GM19023 (cell line): ENCODE results near the gene SMPDL3B.
"Not testable (repeated sequence)": the region's sequence is repeated elsewhere in the genome, so short reads cannot be mapped to it uniquely, and the experiment has no call there.

Experiments
- ATAC-seq: cut with Tn5 transposase; IDR thresholded peaks from one replicate; pipeline ENCODE4 v1.9.1; 2021; ENCODE audit warnings: mild to moderate bottlenecking, moderate library complexity; ENCODE audit not compliant: unreplicated experiment

SMPDL3B gene

GRCh38 chr1:27967884-27968466 is 33.2 kb downstream of the SMPDL3B start:
- no peak for ATAC-seq

GRCh38 chr1:27968692-27969091 is 33.9 kb downstream of the SMPDL3B start:
- no peak for ATAC-seq

DNA sequence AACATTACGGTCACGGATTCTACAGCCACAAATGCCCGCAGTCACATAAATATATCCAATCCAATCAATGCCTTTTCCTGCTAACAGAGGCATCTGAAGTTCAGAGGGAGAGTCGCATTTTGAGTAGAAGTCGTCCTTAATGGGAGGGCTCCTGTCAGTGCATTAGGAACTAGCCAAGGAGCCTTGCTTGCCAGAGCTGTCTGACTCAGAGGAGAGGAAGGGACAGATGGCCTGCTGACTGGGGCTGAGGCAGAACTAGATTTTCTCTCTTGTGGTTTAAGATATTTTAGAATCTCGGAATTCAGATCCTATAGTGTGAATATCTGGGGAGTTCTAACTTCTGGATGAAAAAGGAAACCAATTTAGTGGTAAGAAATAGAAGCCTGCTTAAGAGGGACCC is 35.6 kb downstream of the SMPDL3B start:
- no peak for ATAC-seq

DNA sequence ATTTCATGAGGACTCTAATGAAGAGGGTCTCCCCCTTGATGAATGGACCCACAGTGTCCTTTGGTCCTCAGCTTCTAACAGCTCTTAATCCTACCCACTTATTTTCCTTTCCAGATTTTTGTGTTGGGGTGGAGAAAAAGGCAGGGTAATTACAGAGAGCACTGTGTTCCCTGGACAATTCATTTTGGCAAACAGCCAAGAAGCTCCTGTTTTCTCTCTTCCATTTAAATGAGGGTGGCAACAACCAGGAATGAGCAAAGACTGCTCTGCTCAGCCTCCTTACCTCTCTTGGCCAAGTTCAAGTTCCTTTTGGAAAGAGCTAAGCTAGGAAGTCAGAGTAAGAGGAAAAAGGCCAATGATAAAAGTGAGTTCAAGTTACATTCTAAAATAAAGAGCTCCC is 36.9 kb downstream of the SMPDL3B start:
- ATAC-seq: no peak

GRCh38 chr1:27972141-27972540 is 37.3 kb downstream of the SMPDL3B start:
- no peak for ATAC-seq

DNA sequence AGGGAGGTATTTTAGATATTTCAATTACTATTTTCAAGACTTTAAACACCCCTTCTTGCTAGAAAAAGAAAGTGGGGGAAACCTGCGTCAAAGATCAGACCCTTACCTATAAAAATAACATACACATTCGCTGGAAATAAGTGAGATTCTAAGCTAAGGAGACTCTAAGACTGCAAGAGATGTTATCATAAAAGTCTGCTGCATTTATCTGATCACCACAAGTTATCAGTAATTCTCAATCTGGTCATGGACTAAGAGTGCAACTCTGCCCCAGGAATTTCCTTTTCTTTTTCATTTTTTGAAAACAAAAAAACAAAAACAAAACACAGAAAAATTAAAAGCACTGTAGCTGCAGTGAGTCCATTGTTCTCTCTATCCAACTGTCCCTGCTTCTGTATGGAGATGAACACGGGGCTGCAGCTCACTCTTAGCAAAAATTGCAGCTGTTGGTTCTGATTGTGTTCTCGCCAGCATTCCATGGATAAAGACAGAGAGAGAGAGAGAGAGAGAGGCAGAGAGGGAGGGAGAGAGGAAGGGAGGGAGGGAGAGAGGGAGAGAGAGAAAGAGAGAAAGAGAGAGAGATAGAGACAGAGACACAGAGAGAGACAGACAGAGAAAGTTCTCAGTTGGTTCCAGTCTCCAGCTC is 39.1 kb downstream of the SMPDL3B start:
- no peak for ATAC-seq

- ATAC-seq: no peak
Measured at GRCh38 chr1:27974417-27974781, 39.6 kb downstream of the SMPDL3B start.

GRCh38 chr1:27979151-27979858 is 44.5 kb downstream of the SMPDL3B start:
- no peak for ATAC-seq

DNA sequence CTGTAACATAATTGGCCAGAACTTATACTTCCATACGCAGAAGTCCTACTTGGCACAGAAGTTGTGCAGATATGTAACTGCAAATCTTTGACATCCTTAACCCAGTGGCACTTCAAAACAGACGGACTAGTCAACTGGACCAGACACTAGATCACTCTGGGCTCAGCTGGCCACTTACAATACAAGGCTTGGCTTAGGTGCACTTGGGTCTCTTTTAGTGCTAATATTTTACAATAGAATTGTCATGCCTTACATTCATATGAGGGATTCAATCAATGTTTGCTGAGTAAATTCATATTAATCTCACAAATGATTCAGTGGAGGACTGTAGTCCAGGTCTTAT is 45.0 kb downstream of the SMPDL3B start:
- no peak for ATAC-seq

DNA sequence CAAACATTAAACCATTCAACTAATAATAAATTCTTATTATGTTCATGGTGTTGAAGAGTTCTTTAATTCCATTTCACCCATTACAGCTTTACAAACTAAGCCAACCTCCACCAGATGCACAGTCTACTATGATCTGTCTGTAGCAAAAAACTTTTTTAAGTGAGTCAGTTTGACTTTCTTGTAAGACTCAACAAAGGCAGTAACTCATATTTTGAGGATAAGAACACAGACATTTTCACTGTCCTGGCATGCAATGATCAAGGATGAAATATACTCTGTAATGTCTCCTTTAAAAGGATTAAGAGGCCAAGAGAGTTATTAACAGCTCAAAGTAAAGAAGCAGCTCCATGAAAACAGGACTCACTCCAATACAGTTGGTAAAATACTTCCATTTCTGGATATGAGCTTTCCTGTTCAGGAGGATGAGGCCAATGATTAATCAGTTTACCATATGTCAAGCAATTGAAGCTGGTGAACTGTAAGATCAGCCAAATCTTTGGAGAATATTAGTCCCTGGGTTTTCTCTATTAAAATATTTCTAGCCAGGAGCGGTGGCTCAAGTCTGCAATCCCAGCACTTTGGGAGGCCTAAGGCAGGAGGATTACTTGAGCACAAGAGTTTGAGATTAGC is 45.5 kb downstream of the SMPDL3B start:
- no peak for ATAC-seq

DNA sequence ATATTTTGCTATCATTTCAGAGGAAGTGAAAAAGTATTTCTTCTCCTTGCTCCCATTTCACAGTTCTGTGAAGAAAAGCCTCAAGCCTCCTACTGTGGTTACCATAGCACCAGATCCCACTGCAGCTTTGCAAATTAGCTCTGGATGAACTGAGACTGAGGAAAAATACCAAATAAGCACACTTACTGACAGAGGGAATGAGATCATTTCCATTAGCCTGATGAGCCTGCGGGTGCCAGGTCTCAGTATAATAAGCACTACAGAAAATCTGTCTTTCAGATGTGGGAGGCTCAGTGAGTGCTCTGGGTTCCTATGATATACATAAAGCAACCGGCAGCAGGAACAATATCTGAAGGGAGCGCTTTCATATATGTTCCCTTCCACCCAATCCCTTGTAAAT is 46.3 kb downstream of the SMPDL3B start:
- no peak for ATAC-seq

DNA sequence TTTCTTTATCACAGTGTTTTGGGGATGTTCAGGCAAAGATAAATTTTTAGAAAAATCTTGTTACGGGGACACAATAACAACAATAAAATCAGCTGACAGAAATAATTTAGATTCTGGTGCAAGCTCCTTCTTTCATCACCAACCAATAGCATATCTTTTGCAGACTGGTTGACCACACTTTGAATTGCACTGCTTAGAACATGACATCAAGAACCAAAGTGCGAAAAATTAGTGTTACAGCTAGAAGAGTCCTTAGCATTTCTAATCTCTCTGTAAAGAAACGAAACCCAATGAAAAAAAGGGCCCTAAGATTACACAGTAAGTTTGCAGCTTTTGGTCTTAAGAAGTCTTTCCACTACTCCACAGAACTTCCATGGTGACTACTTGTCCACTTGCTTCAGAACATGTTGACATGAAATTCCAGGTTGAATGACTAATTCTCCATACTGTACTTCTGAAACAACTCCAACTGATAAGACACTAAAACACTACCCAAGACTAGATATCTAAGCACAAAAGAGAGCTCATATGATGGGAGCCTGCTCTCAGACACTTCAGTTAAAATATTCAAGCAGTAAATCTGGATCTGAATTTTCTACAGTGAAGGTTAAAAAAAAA is 56.2 kb downstream of the SMPDL3B start:
- no peak for ATAC-seq

GRCh38 chr1:27992276-27992675 is 57.5 kb downstream of the SMPDL3B start:
- ATAC-seq: no peak

GRCh38 chr1:27993241-27993640 is 58.4 kb downstream of the SMPDL3B start:
- ATAC-seq: no peak

- no peak for ATAC-seq
Measured at GRCh38 chr1:27994060-27994459, 59.3 kb downstream of the SMPDL3B start.

- not testable (repeated sequence) for ATAC-seq
Measured at GRCh38 chr1:27994526-27994925, 59.7 kb downstream of the SMPDL3B start.

GRCh38 chr1:27999055-27999454 is 64.3 kb downstream of the SMPDL3B start:
- ATAC-seq: no peak

- no peak for ATAC-seq
Measured at GRCh38 chr1:28002600-28002999, 67.8 kb downstream of the SMPDL3B start.

DNA sequence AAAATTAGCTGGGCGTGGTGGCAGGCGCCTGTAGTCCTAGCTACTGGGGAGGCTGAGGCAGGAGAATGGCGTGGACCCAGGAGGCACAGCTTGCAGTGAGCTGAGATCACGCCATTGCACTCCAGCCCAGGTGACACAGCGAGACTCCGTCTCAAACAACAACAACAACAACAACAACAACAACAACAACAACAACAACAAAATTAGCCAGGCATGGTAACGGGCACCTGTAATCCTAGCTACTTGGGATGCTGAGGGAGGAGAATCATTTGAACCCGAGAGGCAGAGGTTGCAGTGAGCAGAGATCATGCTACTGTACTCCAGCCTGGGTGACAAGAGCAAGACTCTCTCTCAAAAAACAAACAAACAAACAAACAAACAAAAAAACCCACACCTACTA is 68.3 kb downstream of the SMPDL3B start:
- ATAC-seq: not testable (repeated sequence)
